Measurements from ENCODE around the gene MID1.

The MID1 gene

GRCh38 chrX:10576186-10576585 lies 44.2 kb downstream of the MID1 start:
- DNase-seq: no peak

- no peak for DNase-seq
Measured at GRCh38 chrX:10574663-10575062, 45.7 kb downstream of the MID1 start.

DNA sequence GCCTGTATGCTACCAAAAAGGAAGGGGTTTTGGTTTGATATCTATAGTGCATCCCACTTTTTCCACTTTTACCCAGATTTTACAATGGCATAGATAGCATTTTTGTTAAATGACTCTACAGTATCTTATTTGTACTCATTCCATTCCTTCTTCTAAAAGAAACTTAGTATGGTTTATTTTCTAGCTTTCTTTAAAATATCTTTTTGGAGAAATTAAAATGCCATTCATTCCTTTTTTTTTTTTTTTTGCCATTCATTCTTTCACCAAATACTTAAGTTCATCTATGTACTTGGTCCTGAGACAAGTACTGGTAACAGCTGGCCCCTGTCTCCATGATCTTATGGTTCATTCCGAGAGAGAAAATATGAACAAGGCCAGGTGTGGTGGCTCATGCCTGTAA lies 49.1 kb downstream of the MID1 start:
- DNase-seq: no peak

DNA sequence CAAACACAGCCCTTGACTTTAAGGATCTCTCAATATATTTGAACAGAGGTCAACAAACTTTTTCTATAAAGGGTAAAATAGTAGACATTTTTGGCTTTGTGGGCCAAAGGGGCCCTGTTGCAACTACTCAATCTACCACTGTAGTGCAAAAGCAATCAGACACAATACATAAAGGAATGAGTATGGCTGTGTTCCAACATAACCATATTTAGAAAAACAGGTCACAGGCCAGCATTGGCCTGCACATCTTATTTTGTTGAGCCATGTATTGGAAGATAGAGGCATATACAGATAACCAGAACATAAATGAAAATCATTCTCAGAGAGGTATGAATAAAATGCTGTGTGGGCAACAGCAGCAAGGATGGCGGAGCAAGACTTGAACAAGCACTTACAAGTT lies 49.8 kb downstream of the MID1 start:
- no peak for DNase-seq

- DNase-seq: no peak
Measured at GRCh38 chrX:10569946-10570345, 50.4 kb downstream of the MID1 start.

GRCh38 chrX:10568428-10568827 lies 52.0 kb downstream of the MID1 start:
- DNase-seq: no peak

GRCh38 chrX:10567136-10567535 lies 53.2 kb downstream of the MID1 start:
- no peak for DNase-seq

DNA sequence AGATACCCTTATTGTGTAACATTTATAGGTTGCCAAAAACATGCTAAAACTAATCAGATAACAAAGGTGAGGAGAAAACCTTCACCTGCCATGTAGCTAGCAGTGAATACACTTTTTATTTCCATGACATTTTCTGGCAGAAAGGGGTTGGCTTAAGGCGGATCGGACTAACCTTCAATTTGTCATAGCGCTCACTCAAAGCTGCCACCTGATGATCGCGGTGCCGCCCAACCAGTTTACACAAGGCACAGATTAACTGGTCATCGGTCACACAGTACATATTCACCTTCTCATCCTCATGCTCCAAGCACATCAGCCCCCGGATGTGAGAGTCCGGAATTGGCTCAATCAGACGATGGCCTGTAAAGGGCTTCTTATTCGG lies 53.7 kb downstream of the MID1 start:
- DNase-seq: no peak

- no peak for DNase-seq
Measured at GRCh38 chrX:10564484-10564883, 55.9 kb downstream of the MID1 start.

DNA sequence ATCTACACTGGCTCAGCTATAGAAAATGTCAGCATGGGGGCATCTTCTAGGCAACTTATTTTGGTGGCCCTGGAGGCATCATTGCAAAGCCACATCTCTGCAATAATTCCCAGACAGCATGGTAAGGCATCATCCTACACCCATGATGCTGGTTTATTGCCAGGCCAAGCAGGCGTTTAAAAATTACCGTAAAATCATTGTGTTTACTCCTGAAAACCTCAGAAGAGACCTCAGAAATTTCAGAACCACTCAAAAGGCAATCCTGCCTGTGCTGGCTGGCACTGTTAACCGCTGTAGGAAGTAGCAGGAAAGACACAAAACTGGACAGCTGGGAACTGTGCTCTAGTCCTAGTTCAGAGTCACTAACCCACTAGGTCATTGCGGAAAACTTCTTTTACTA lies 63.2 kb downstream of the MID1 start:
- DNase-seq: no peak

DNA sequence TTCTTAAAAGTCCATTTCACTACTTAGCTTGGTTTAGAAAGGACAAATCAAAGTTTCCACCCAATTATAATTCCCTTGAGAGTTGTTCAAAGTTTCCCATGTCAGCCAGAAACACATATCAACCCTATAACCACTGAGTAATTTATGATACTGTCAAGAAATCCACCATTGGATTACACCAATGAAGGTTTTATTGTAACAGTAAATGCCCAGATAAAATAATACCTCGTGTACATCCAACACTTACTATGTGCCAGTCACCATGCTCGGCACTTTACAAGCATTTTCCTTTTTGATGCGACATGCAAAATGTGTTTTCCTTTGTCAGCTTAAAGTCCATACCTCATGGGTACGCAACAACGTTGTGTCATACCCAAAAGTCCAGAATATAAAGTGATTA lies 64.0 kb downstream of the MID1 start:
- no peak for DNase-seq

GRCh38 chrX:10555846-10556245 lies 64.5 kb downstream of the MID1 start:
- DNase-seq: no peak

GRCh38 chrX:10554612-10555270 lies 65.6 kb downstream of the MID1 start:
- no peak for DNase-seq

GRCh38 chrX:10549280-10549679 lies 71.1 kb downstream of the MID1 start:
- no peak for DNase-seq

DNA sequence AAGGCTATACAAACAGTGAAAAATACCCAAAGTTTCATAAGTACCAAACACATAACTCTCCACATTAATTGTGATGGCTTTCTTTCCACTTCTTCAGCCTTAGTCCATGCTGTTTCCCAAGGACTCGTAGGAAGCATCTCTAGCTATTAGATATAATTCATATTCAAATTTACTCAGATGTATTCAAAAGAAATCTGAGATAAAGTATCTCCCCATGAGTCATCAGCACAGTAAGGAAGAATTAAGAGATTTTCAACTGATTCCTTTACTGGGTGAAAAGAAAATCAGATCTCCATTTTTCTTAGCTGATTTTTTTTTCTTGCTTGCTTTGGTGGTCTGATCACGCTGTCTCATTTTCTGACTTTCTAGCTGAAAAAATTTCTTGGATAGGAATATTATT lies 71.7 kb downstream of the MID1 start:
- DNase-seq: no peak

DNA sequence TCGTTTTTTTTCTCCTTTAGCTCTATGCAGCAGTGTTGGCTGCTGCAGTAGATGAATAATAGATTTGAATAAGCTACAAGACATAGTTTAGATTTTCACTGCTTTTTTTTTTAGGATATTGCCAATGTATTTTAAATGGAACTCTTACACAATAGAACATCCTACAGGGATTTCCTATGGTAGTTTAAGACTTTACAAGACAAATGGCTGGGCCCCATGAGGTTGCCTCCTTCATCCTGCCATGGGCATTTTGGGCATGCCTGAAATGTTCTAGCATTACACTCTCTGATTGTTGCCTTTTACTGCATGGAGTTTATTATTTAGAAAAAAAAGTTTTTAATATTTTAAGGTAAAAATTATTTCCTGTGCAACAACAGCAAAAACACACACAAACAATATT lies 74.5 kb downstream of the MID1 start:
- DNase-seq: no peak

DNA sequence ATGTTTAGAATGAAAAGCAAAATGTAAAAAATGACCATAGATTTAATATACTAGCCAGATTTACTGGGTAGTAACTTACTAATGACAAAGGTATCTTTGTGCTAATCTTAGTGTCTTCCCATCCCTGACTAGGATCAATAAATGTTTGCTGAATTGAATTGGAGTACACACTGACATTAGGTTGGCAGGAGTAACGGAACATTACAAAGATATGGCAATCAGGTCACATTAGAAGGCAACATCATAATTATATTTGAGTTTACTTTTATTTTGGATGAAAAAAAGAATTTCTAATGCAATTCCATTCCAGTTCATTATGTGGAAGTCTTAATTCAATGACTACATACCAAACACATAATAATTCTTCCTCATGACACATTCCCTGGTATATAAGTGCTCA lies 77.8 kb downstream of the MID1 start:
- no peak for DNase-seq

DNA sequence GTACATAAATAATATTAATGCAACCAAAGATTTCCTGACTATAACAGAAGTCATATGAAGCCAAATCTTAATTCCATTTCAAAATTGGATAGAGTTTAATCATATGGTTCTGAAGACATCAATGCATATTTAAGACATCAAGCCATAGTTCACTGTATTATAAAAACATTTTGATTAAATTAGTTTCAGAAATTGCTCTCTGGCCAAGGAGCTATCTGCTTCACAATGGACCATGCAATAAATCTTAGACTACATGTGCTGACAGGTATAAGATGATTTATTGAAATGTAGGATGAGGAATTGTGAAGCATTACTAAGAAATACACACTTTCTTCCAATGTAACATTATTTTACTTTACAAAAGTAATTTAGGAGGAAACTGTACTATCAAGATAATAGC lies 81.6 kb downstream of the MID1 start:
- DNase-seq: no peak

- DNase-seq: no peak
Measured at GRCh38 chrX:10537308-10537707, 83.1 kb downstream of the MID1 start.

DNA sequence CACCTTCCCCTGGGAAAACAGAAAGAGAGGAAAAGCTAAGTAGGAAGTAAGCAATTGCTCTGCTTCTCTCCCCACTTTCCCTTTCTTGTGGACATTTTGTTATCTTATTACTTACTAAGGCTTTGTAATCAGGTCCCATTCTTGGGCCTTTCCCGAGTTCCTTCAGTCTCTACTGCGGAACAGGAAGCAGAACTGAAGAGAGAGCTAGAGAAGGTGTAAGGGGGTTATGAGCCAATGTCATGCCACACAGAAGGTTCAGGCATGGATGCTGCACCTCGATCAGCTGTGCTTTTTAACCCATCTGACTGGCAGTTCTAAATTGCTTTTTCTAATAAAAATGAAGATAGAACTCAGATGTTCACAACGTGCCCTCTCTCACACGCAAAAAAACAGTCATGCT lies 83.6 kb downstream of the MID1 start:
- DNase-seq: no peak

- no peak for DNase-seq
Measured at GRCh38 chrX:10534611-10535010, 85.8 kb downstream of the MID1 start.

DNA sequence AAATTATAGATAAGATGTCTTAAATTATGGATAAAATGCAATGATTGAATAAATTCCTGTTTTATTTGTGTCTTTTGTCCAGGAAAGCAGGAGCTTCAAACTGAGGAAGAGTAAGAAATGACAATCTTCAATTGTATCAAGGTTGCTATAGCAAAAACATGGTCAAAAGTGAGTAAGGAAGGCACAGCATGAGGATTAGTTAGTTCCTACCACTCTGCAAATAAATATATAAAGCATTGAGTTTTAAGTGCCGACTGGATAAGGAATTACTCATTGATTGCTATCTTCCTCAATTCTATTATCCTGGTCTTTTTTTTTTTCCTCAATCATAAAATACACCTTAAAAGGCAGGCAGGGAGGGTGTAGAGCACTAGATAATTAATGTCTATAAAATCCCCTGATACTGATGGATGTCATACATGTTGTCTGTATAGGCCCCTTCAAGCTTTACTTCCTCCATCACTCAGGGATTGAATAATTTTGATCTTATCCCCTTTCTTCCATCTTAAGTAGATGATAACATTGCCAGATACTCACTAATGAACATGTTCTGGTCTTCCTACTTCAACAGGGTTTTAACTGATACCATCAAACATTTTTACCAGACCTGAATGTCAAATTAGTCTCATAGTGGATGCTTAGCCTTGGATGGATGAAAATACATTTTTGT lies 86.6 kb downstream of the MID1 start:
- no peak for DNase-seq

GRCh38 chrX:10531927-10532326 lies 88.5 kb downstream of the MID1 start:
- no peak for DNase-seq

DNA sequence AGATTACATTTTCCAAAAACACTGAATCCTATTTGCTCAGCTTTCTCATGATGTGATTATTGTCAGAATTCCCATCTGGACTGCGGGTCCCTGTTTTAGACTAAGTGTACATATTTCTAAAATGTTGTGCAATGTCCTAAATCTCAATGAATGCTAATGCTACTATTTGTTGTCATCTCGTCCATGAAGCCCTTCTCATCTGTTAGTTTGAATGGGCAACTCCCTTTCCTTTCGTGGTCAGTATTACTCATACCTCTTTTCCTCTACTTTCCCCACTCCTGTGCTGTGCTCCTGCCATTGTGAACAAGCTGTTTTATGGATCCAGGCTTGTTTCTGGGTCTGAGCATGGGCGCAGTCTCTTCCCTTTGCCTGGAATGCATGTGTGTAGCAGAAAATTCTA lies 91.0 kb downstream of the MID1 start:
- DNase-seq: no peak

DNA sequence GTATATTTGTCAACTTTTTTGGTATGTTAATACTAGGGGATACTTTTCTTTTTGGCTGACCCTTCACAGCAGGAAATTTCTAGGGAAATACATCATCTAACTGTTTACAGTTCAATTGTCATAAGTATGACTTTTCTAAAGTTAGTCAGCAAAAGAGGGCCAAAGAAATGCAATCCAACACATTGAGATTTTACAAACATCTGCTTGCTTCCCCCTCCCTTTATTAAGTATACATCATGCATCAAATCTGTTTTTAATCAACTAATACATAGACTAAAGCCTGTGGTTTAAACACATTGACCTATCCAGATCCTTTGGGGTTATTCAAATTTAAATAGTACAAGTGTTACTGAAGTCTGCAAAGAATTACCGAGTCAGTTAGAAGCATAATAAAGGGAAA lies 93.9 kb downstream of the MID1 start:
- no peak for DNase-seq
